HG03039 (cell line): ENCODE results near the gene CD82.
"Not testable (repeated sequence)": the region's sequence is repeated elsewhere in the genome, so short reads cannot be mapped to it uniquely, and the experiment has no call there.

Experiments used
- ATAC-seq: cut with Tn5 transposase; IDR thresholded peaks from one replicate; pipeline ENCODE4 v1.9.1; 2021; ENCODE audit warnings: mild to moderate bottlenecking, moderate library complexity; ENCODE audit not compliant: unreplicated experiment

CD82 gene

GRCh38 chr11:44628730-44629700 is 63.6 kb downstream of the CD82 start:
- ATAC-seq = no peak

GRCh38 chr11:44629732-44630345 is 64.4 kb downstream of the CD82 start:
- ATAC-seq = no peak

GRCh38 chr11:44630511-44631210 is 65.2 kb downstream of the CD82 start:
- ATAC-seq = no peak

- no peak for ATAC-seq
Measured at GRCh38 chr11:44631831-44632230, 66.4 kb downstream of the CD82 start.

- ATAC-seq = no peak
Measured at GRCh38 chr11:44632466-44633123, 67.1 kb downstream of the CD82 start.

- ATAC-seq = no peak
Measured at GRCh38 chr11:44633641-44634040, 68.2 kb downstream of the CD82 start.

- ATAC-seq = no peak
Measured at GRCh38 chr11:44634401-44635281, 69.2 kb downstream of the CD82 start.

- no peak for ATAC-seq
Measured at GRCh38 chr11:44637487-44637886, 72.0 kb downstream of the CD82 start.

- ATAC-seq = no peak
Measured at GRCh38 chr11:44638032-44638431, 72.6 kb downstream of the CD82 start.

GRCh38 chr11:44643217-44643616 is 77.8 kb downstream of the CD82 start:
- no peak for ATAC-seq

GRCh38 chr11:44645827-44646226 is 80.4 kb downstream of the CD82 start:
- ATAC-seq = no peak

- ATAC-seq = not testable (repeated sequence)
Measured at GRCh38 chr11:44647255-44647955, 81.9 kb downstream of the CD82 start.

GRCh38 chr11:44648109-44648508 is 82.6 kb downstream of the CD82 start:
- ATAC-seq = no peak

GRCh38 chr11:44651535-44652155 is 86.2 kb downstream of the CD82 start:
- no peak for ATAC-seq

- no peak for ATAC-seq
Measured at GRCh38 chr11:44652901-44653644, 87.6 kb downstream of the CD82 start.

- ATAC-seq = no peak
Measured at GRCh38 chr11:44654057-44654456, 88.6 kb downstream of the CD82 start.

GRCh38 chr11:44654596-44654995 is 89.1 kb downstream of the CD82 start:
- ATAC-seq = no peak

- no peak for ATAC-seq
Measured at GRCh38 chr11:44657836-44658505, 92.5 kb downstream of the CD82 start.
